ENCODE data around the gene B9D1.

The B9D1 gene

GRCh38 chr17:19343671-19344151 lies 18.8 kb downstream of the B9D1 start:
- no peak for TF ChIP-seq CTCF (IDR thresholded peaks at IDR 0.05; ENCODE audit: low read depth, low read length)
- DNase-seq (ENCODE audit: extremely low read depth, low read depth), result no peak

GRCh38 chr17:19343256-19343630 lies 19.3 kb downstream of the B9D1 start:
- TF ChIP-seq CTCF (IDR thresholded peaks at IDR 0.05; ENCODE audit: low read depth, low read length), result no peak
- no peak for DNase-seq (ENCODE audit: extremely low read depth, low read depth)

DNA sequence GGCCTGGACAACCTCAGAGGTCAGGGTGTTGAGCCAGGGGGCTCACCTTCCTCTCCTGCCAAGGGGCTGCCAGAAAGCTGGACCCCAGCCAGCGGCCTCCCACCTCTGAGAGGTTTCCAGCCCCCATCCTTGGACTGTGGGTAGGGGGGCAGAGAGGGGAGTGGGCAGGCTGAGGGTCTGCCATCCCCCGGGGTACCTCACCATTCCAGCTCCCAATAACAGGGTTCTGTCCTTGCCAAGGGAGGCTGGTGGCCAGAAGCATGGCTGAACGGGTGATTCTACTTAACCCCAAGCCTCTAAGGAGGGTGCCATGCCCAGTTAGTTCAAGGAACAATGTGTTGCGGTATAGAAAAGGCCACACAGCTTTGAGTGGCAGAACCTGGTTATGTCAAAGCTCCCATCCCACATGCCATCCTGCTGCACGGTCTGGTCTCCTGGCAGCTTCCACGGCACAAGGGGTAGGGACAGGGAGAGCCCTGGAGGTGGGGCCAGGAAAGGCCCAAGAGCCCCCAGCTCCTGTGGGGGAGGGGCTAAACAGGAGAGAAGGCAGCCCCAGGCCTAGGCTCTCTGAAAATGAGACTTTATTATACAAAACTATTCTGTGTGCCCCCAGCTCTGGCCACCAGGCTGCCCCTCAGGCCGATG lies 19.8 kb downstream of the B9D1 start:
- no peak for DNase-seq (ENCODE audit: extremely low read depth, low read depth)
- no peak for TF ChIP-seq CTCF (IDR thresholded peaks at IDR 0.05; ENCODE audit: low read depth, low read length)

- no peak for DNase-seq (ENCODE audit: extremely low read depth, low read depth)
These were observed 20.6 kb downstream of the B9D1 start for GRCh38 chr17:19341641-19342610.

DNA sequence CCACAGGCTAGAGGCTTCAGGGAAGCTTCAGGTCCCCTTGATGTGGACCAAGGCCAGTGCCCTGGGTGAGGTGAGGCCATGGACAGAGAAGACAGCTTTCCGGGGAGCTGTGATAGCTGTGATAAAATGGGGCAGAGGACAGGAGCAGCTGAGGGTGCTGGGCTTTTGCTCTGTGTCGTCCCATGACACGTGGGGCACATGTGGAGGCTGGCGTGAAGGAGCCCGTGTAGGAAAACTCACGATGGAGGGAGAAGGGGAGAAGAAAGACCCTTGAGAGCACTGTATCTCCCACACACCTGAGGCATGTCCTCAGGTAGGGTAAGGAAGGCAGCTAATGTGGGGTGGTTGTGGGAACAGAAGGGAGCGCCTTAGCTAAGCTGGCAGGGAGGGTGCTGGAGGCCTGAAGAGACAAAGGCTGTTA lies 21.3 kb downstream of the B9D1 start:
- TF ChIP-seq CTCF (IDR thresholded peaks at IDR 0.05; ENCODE audit: low read depth, low read length), result no peak
- no peak for DNase-seq (ENCODE audit: extremely low read depth, low read depth)

More at GRCh38 chr17:19341641-19342610, 20.6 kb downstream of the B9D1 start:
- TF ChIP-seq CTCF (IDR thresholded peaks at IDR 0.05; ENCODE audit: low read depth, low read length), result no peak

DNA sequence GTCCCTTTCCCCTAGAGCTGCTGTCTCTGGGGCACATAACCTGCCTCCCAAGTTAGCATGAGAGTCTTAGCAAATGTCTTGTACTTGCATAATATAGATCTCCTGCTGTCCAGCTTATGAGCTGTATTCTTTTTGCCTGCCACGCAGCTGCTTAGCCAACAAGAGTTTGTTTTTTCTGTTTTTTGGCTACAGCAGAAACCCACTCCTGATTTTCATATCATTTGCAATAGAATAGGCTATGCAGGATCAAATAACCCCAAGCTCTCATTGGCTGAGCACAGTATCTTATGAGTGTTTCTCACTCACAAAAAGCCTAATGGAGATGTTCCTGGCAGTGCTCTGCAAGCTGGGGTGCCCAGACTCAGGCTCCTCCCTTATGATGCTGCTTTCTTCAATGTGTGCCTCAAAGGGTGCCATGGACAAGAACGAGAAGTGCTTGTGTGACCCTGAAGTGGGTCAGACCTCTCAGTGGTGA lies 23.1 kb downstream of the B9D1 start:
- TF ChIP-seq CTCF (IDR thresholded peaks at IDR 0.05; ENCODE audit: low read depth, low read length), result no peak
- DNase-seq (ENCODE audit: extremely low read depth, low read depth), result no peak

Data from AG09319 (cell line).